Psoas muscle (tissue), 8 donors: Measurements from ENCODE around the gene KLK3. TPM values are rescaled to one million over a fixed set of nuclear protein-coding genes. Genes with fewer than 3 reads are reported as not detected.

Source experiments
- ATAC-seq, 4 donors: fragments of 200-7000 bp; cut with Tn5 transposase; one replicate each; pipeline ENCODE4 v1.9.1; 2020; ENCODE audit warnings: moderate library complexity in 3 of 4, mild to moderate bottlenecking in 2 of 4
- DNase-seq, 2 donors: peaks; one replicate each; pipeline ENCODE4 v3.0.0-alpha.2; 2020
- H3K27ac ChIP-seq: fragments of 200-600 bp; one replicate; pipeline ENCODE4 v1.8.0; 2022
- H3K27me3 ChIP-seq, 3 donors: fragments of 200-600 bp in 1 of 3; one replicate each; pipeline versions ENCODE4 v1.6.1 to v1.8.0; 2013 to 2022; ENCODE audit warnings: low read length in 2 of 3, mild to moderate bottlenecking in 2 of 3, moderate library complexity in 1 of 3; ENCODE audit not compliant: insufficient read depth in 3 of 3
- H3K36me3 ChIP-seq, 2 donors: fragments of 200-600 bp in 1 of 2; one replicate each; pipeline versions ENCODE4 v1.6.1 to v1.8.0; 2013 to 2022; ENCODE audit warnings: low read depth in 1 of 2, mild to moderate bottlenecking in 1 of 2, moderate library complexity in 1 of 2; ENCODE audit not compliant: insufficient read depth in 1 of 2
- H3K4me1 ChIP-seq: fragments of 200-600 bp; one replicate; pipeline ENCODE4 v1.8.0; 2022
- H3K4me3 ChIP-seq: fragments of 200-600 bp; one replicate; pipeline ENCODE4 v1.8.0; 2022; ENCODE audit warnings: mild to moderate bottlenecking
- H3K9me3 ChIP-seq: fragments of 200-600 bp; one replicate; pipeline ENCODE4 v1.8.0; 2022
- WGBS, 3 donors: extraction: QIAGEN DNeasy Blood & Tissue Kit; methylation state at CpG; one replicate each; pipeline versions ENCODE4 v1.1.6 to v1.1.7; 2013; 5-methylcytosine and 5-hydroxymethylcytosine counted together
- intact Hi-C, 2 donors: fragments of 100-400 bp; cut with DNase I; formaldehyde crosslinking; loops; one replicate each; pipeline versions ENCODE4 v1.11.0 to v1.14.2; 2022
- polyA plus RNA-seq, 3 donors: library from polyadenylated mRNA; stranded (reverse); fragments of 200-250 nt; gene quantifications; one replicate each; pipeline ENCODE4 v1.2.3, GENCODE V29; 2013
- total RNA-seq, 4 donors: library from RNA; stranded (reverse); fragmentation: NEBNext Ultra II Directional in 2 of 4; extraction: Animal tissue kit (Norgen Biotek cat#: 25700) in 2 of 4; gene quantifications; one replicate each; pipeline versions ENCODE4 v1.2.1 to v1.2.4, GENCODE V29; 2021 to 2023
- TF ChIP-seq, protein P1 (sequence below): fragments of 200-600 bp; IDR thresholded peaks from one replicate; pipeline ENCODE4 v1.8.0; 2022; ENCODE audit warnings: antibody characterized with exemption
- donor health status: healthy with polysubstance abuse.
- donor health status: DM: no; HTN: no; CAD: no; lungs with moderate emphysema.
- donor health status: Bipolar disorder and iron deficiency.
- donor health status: healthy.
- donor health status: DM: yes; HTN: yes; CAD: no.
- donor health status: DM: no; HTN: no; CAD: no.
- donor health status: DM: no; HTN: no; CAD: no.
- donor health status: DM: yes; HTN: yes; CAD: no.

KLK3 gene
- total and polyA plus RNA-seq, 7 donors, result not detected

DNA sequence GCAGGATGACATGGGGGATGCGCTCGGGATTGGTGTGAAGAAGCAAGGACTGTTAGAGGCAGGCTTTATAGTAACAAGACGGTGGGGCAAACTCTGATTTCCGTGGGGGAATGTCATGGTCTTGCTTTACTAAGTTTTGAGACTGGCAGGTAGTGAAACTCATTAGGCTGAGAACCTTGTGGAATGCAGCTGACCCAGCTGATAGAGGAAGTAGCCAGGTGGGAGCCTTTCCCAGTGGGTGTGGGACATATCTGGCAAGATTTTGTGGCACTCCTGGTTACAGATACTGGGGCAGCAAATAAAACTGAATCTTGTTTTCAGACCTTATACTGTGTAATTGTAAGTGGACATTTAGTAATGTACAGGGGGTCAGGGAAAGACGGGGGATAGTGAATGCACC lies 25.5 kb downstream of the KLK3 start:
- ATAC-seq (no peak), DNase-seq (no peak)
- WGBS, 3 donors, result 69 to 81% (median 73%) methylated on average over 5 of the region's 5 CpGs
- H3K9me3 ChIP-seq, result no peaks in the 10 kb centered on the region
- no peak overlapping the region for H3K27ac ChIP-seq
- TF ChIP-seq, protein P1, sequence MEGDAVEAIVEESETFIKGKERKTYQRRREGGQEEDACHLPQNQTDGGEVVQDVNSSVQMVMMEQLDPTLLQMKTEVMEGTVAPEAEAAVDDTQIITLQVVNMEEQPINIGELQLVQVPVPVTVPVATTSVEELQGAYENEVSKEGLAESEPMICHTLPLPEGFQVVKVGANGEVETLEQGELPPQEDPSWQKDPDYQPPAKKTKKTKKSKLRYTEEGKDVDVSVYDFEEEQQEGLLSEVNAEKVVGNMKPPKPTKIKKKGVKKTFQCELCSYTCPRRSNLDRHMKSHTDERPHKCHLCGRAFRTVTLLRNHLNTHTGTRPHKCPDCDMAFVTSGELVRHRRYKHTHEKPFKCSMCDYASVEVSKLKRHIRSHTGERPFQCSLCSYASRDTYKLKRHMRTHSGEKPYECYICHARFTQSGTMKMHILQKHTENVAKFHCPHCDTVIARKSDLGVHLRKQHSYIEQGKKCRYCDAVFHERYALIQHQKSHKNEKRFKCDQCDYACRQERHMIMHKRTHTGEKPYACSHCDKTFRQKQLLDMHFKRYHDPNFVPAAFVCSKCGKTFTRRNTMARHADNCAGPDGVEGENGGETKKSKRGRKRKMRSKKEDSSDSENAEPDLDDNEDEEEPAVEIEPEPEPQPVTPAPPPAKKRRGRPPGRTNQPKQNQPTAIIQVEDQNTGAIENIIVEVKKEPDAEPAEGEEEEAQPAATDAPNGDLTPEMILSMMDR, result no peak
- H3K4me3 ChIP-seq, result no peak overlapping the region
- no peaks in the 10 kb centered on the region for H3K36me3 ChIP-seq
- H3K4me1 ChIP-seq, result no peaks in the 10 kb centered on the region
- peaks cover 0 to 6% (median 0%) of the 10 kb centered on the region in 3 donors for H3K27me3 ChIP-seq
- intact Hi-C loops, result no loop called here

DNA sequence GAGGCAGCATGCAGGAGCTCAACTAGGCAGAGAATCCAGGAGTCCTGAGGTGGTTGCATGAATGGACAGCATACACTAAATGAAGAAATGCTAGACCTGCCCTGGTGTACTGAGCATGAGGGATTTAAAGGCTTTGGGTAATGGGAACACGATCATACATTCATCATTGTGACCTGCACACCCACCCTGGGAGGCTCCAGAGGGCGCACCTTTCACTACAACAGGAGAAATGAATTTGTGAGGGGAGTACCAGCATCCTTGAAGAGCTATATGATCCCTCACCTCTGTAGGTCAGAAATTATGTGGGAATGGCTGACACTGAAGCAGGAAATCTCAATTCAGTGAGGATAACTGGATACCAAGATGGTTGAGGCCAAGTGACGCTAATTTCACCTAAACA lies 27.5 kb downstream of the KLK3 start:
- no peak for DNase-seq
- no peak for ATAC-seq
- intact Hi-C loops, result no loop called here
- Histone ChIP-seq H3K27ac (no peak overlapping the region), H3K9me3 (no peaks in the 10 kb centered on the region), H3K27me3 (no peaks in the 10 kb centered on the region), H3K4me3 (no peak overlapping the region), H3K4me1 (no peaks in the 10 kb centered on the region), H3K36me3 (no peaks in the 10 kb centered on the region)
- 53 to 58% (median 53%) methylated on average over 3 of the region's 3 CpGs for WGBS, 3 donors
- TF ChIP-seq, protein P1, result no peak

DNA sequence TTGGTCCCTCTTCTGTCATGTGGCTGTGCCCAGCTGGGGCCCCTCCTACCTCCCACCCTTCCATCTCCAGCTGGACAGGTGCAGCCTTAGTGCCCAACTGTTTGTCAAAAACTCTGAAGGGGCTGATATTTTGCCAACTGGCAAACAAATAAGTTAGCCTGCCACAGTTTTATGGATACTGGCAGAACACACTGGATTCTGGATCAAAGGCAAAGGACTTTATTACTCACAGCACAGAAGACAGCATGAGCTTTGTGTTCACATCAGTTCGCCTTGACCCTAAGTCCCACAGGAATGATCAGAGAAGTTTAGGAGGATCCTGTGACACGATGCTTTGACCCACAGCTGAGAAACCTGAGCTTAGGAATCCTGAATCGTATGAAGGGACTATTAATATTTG lies 34.9 kb downstream of the KLK3 start:
- 12 to 26% (median 17%) methylated on average over 3 of the region's 3 CpGs for WGBS, 3 donors
- no peak overlapping the region for H3K4me3 ChIP-seq
- no peaks in the 10 kb centered on the region for H3K9me3 ChIP-seq
- intact Hi-C loops, result no loop called here
- H3K36me3 ChIP-seq, result no peaks in the 10 kb centered on the region
- DNase-seq (no peak), ATAC-seq (no peak)
- H3K27ac ChIP-seq, result no peak overlapping the region
- TF ChIP-seq, protein P1, result no peak
- H3K4me1 ChIP-seq, result no peaks in the 10 kb centered on the region
- no peaks in the 10 kb centered on the region for H3K27me3 ChIP-seq

DNA sequence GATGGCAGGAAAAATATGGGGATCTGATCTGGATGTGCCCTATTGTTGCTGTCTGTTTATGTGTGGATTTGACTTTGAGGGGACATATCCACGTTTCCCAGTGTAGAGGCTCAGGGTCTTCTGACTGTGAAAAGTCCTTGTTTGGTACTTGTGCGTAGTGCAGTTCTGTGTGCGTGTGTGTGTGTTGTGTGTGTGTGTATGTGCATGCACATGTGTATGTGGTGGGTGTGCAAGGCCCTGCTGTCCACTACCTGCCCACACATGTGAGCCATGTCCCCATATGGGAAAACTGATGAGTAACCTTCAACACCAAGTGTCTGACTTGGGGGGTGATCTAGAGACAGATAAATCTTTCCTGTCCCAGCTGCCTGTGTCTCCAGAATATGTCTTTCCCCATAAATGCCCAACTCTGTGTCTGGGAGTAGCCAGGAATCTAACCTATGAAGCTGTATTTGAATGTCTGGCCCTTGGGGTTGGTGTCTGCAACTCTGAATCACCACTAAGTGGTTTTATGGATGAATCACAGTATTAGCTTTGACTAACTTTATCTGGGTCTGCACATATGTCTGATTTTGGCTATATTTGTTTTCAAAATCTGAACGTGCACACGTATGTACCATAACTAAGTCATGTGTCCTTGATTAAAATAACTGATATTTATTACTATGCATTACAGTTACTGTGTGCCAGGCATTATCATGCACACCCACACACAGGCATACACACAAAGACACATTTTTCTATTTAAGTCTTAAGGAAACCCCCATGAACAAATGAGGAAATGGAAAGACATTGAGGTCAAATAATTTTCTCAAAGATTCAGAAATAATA lies 35.9 kb downstream of the KLK3 start:
- no peaks in the 10 kb centered on the region for H3K36me3 ChIP-seq
- DNase-seq, result no peak
- no peaks in the 10 kb centered on the region for H3K27me3 ChIP-seq
- H3K9me3 ChIP-seq, result no peaks in the 10 kb centered on the region
- no peaks in the 10 kb centered on the region for H3K4me1 ChIP-seq
- intact Hi-C loops, result no loop called here
- TF ChIP-seq, protein P1, result no peak
- no peak overlapping the region for H3K4me3 ChIP-seq
- WGBS, 3 donors, result 56 to 70% (median 62%) methylated on average over 5 of the region's 5 CpGs
- no peak for ATAC-seq
- H3K27ac ChIP-seq, result no peak overlapping the region

DNA sequence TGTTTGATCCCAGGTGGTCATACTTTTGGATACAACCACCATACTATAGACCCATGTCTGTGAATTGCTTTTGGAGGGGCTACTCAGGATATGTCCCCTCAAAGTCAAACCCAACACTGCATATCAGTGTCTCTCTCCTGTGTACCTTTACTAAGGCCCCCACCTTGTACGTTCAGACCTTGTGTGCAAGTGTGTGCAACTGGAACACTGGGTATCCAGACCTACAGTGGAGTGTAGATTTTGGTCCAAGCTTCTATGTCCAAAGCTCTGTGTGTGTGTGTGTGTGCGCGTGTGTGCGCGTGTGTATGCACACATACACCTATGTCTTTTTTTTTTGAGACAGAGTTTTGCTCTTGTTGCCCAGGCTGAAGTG lies 36.5 kb downstream of the KLK3 start:
- TF ChIP-seq, protein P1, result no peak
- H3K27ac ChIP-seq, result no peak overlapping the region
- H3K27me3 ChIP-seq, result no peaks in the 10 kb centered on the region
- WGBS, 3 donors, result 80 to 96% (median 81%) methylated on average over 5 of the region's 5 CpGs
- intact Hi-C loops, result no loop called here
- H3K36me3 ChIP-seq, result no peaks in the 10 kb centered on the region
- ATAC-seq (no peak), DNase-seq (no peak)
- H3K9me3 ChIP-seq, result no peaks in the 10 kb centered on the region
- H3K4me1 ChIP-seq, result no peaks in the 10 kb centered on the region
- no peak overlapping the region for H3K4me3 ChIP-seq
